ENCODE measurements around the gene PHF21A.

- TF ChIP-seq, protein P1, sequence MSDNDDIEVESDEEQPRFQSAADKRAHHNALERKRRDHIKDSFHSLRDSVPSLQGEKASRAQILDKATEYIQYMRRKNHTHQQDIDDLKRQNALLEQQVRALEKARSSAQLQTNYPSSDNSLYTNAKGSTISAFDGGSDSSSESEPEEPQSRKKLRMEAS (IDR thresholded peaks at IDR 0.05; ENCODE audit: insufficient read depth, insufficient read length): no peak
- TF ChIP-seq CTCF (IDR thresholded peaks at IDR 0.05; ENCODE audit: extremely low read depth in 1 of 2, insufficient read depth in 1 of 2, low read depth in 1 of 2, low read length in 2 of 2) (no peak), POLR2A (IDR thresholded peaks at IDR 0.05; ENCODE audit: low read depth, low read length) (no peak)
These were observed 20.3 kb upstream of the PHF21A start for GRCh38 chr11:46141597-46141996.

Data from endothelial cell of umbilical vein (primary cell).